WTC11 (cell line): ENCODE results near the gene PLSCR2. TPM values are rescaled to one million over a fixed set of nuclear protein-coding genes. Genes with fewer than 3 reads are reported as not detected.

Experiments
- ATAC-seq: fragments of 200-7000 bp; cut with Tn5 transposase; 2 replicates; pipeline ENCODE4 v1.10.0; 2021; ENCODE audit warnings: mild to moderate bottlenecking, moderate library complexity
- CTCF ChIA-PET: fragments of 300-600 bp; sonication (Branson Sonifier 250); formaldehyde crosslinking; loops from one replicate; lab custom pipeline; 2021; ENCODE audit warnings: antibody characterized with exemption; lab: Charles Lee
- POLR2A ChIA-PET: fragments of 350-600 bp; sonication (Branson Sonifier 250); formaldehyde crosslinking; loops from one replicate; lab custom pipeline; 2021; ENCODE audit warnings: antibody characterized with exemption; lab: Charles Lee
- DNase-seq: peaks from one replicate; pipeline ENCODE4 v3.0.0; 2021; ENCODE audit warnings: low spot score
- H3K27ac Mint-ChIP-seq: 2 replicates; pipeline ENCODE4 v1.8.0; 2021; ENCODE audit warnings: mixed read lengths
- H3K27me3 Mint-ChIP-seq: 2 replicates; pipeline ENCODE4 v1.8.0; 2021; ENCODE audit warnings: low read depth, mild to moderate bottlenecking, moderate library complexity, mixed read lengths
- H3K36me3 Mint-ChIP-seq: 2 replicates; pipeline ENCODE4 v1.8.0; 2021; ENCODE audit warnings: mixed read lengths
- H3K4me1 Mint-ChIP-seq: 2 replicates; pipeline ENCODE4 v1.8.0; 2022; ENCODE audit warnings: mixed read lengths
- H3K4me3 Mint-ChIP-seq: 2 replicates; pipeline ENCODE4 v1.8.0; 2021; ENCODE audit warnings: mild to moderate bottlenecking, moderate library complexity, mixed read lengths
- H3K9me3 Mint-ChIP-seq: 2 replicates; pipeline ENCODE4 v1.8.0; 2021; ENCODE audit warnings: mixed read lengths
- CDX4 ChIP-seq: fragments of 250-450 bp; sonication (Bioruptor Pico); IDR thresholded peaks from 2 replicates; pipeline ENCODE4 v1.9.0; 2021; ENCODE audit warnings: moderate library complexity, mild to moderate bottlenecking, inconsistent platforms, borderline replicate concordance
- CREB1 ChIP-seq: sonication (generic); formaldehyde crosslinking; IDR thresholded peaks from 2 replicates; pipeline ENCODE4 v1.8.0; 2023; ENCODE audit warnings: mild to moderate bottlenecking, missing genetic modification reagents
- ESRRA ChIP-seq: sonication (generic); formaldehyde crosslinking; IDR thresholded peaks from 2 replicates; pipeline ENCODE4 v1.8.1; 2022; ENCODE audit warnings: mild to moderate bottlenecking, missing genetic modification reagents, borderline replicate concordance
- FOXK1 ChIP-seq: sonication (generic); formaldehyde crosslinking; IDR thresholded peaks from 2 replicates; pipeline ENCODE4 v1.8.0; 2022; ENCODE audit warnings: mild to moderate bottlenecking, moderate library complexity, missing genetic modification reagents
- GRHL2 ChIP-seq: fragments of 250-450 bp; sonication (Bioruptor Pico); IDR thresholded peaks from 2 replicates; pipeline ENCODE4 v1.8.0; 2022; ENCODE audit warnings: mild to moderate bottlenecking, moderate library complexity; ENCODE audit not compliant: insufficient replicate concordance, severe bottlenecking
- JUN ChIP-seq: sonication (generic); formaldehyde crosslinking; IDR thresholded peaks from 2 replicates; pipeline ENCODE4 v1.8.0; 2023; ENCODE audit warnings: mild to moderate bottlenecking, missing genetic modification reagents
- MAX ChIP-seq: sonication (generic); formaldehyde crosslinking; IDR thresholded peaks from 2 replicates; pipeline ENCODE4 v1.8.0; 2022; ENCODE audit warnings: mild to moderate bottlenecking, missing genetic modification reagents
- NFATC4 ChIP-seq: fragments of 250-450 bp; sonication (Bioruptor Pico); IDR thresholded peaks from 2 replicates; pipeline ENCODE4 v1.9.0; 2021; ENCODE audit warnings: mild to moderate bottlenecking
- NFYB ChIP-seq: sonication (generic); formaldehyde crosslinking; conservative IDR thresholded peaks from 2 replicates; pipeline ENCODE4 v1.8.0; 2022; ENCODE audit warnings: low read depth, missing genetic modification reagents
- NR1H2 ChIP-seq: sonication (generic); formaldehyde crosslinking; IDR thresholded peaks from 2 replicates; pipeline ENCODE4 v1.9.0; 2021; ENCODE audit warnings: mild to moderate bottlenecking, moderate library complexity, missing genetic modification reagents
- ZNF138 ChIP-seq: sonication (generic); formaldehyde crosslinking; conservative IDR thresholded peaks from 2 replicates; pipeline ENCODE4 v1.8.1; 2022; ENCODE audit warnings: mild to moderate bottlenecking, moderate library complexity, missing genetic modification reagents
- ZNF219 ChIP-seq: sonication (generic); formaldehyde crosslinking; IDR thresholded peaks from 2 replicates; pipeline ENCODE4 v1.8.0; 2023; ENCODE audit warnings: missing genetic modification reagents, mild to moderate bottlenecking, borderline replicate concordance
- ZNF671 ChIP-seq: fragments of 250-450 bp; sonication (Bioruptor Pico); IDR thresholded peaks from 2 replicates; pipeline ENCODE4 v1.8.0; 2021; ENCODE audit warnings: mild to moderate bottlenecking
- total RNA-seq: library from RNA; stranded (reverse); gene quantifications from 3 replicates; pipeline ENCODE4 v1.2.3, GENCODE V29; 2021
- TF ChIP-seq, protein P1 (sequence below): sonication (generic); formaldehyde crosslinking; IDR thresholded peaks from 2 replicates; pipeline ENCODE4 v1.8.1; 2023; ENCODE audit warnings: mild to moderate bottlenecking, missing genetic modification reagents, moderate library complexity
- TF ChIP-seq, protein P2 (sequence below): sonication (generic); formaldehyde crosslinking; IDR thresholded peaks from 2 replicates; pipeline ENCODE4 v1.8.1; 2023; ENCODE audit warnings: mild to moderate bottlenecking, missing genetic modification reagents, moderate library complexity
- TF ChIP-seq, protein P3 (sequence below): sonication (generic); formaldehyde crosslinking; IDR thresholded peaks from 2 replicates; pipeline ENCODE4 v1.8.1; 2022; ENCODE audit warnings: missing genetic modification reagents, borderline replicate concordance
- TF ChIP-seq, protein P4 (sequence below): sonication (generic); formaldehyde crosslinking; IDR thresholded peaks from 2 replicates; pipeline ENCODE4 v1.8.1; 2023; ENCODE audit warnings: mild to moderate bottlenecking, moderate library complexity, missing genetic modification reagents
- TF ChIP-seq, protein P5 (sequence below): fragments of 250-450 bp; sonication (Bioruptor Pico); conservative IDR thresholded peaks from 2 replicates; pipeline ENCODE4 v1.9.0; 2021; ENCODE audit warnings: mild to moderate bottlenecking
- TF ChIP-seq, protein P6 (sequence below): sonication (generic); formaldehyde crosslinking; IDR thresholded peaks from 2 replicates; pipeline ENCODE4 v1.8.1; 2022; ENCODE audit warnings: mild to moderate bottlenecking, moderate library complexity, missing genetic modification reagents

PLSCR2 gene
- total RNA-seq, 1 experiment from 2014 or later: 0.39 TPM

DNA sequence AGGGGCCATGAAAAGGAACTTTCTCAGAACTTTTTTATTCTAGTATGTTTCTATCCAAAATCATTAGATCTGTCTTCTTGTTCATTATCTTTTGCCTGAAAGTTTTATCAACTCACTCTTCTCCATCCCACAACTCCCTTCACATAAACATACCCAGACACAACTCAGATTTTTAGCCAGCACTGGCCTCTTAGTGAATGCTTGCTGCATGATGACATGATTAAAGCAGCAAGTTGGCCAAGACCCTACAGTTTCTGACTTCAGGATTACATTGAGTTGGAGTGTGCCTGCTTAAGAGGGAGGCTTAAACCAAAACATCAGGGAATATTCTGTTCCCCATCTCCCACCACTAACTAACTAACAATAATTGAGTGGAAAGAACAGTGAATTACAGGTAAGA lies 38.1 kb downstream of the PLSCR2 start:
- Mint-ChIP-seq H3K27me3 (no peaks in the 10 kb centered on the region), H3K9me3 (peaks cover 33% of the 10 kb centered on the region), H3K4me1 (no peaks in the 10 kb centered on the region), H3K36me3 (peaks cover 16% of the 10 kb centered on the region), H3K4me3 (no peak overlapping the region), H3K27ac (no peak overlapping the region)
- DNase-seq (no peak), ATAC-seq (no peak)
- TF ChIP-seq MAX (no peak), NFYB (CRISPR knock-in tag) (no peak), CREB1 (no peak), CDX4 (CRISPR knock-in tag) (no peak), GRHL2 (CRISPR knock-in tag) (no peak), JUN (CRISPR knock-in tag) (no peak), NR1H2 (CRISPR knock-in tag) (no peak), ESRRA (no peak), ZNF138 (CRISPR knock-in tag) (no peak), NFATC4 (CRISPR knock-in tag) (no peak), FOXK1 (CRISPR knock-in tag) (no peak), ZNF671 (CRISPR knock-in tag) (no peak), ZNF219 (CRISPR knock-in tag) (no peak)
- TF ChIP-seq, protein P1, sequence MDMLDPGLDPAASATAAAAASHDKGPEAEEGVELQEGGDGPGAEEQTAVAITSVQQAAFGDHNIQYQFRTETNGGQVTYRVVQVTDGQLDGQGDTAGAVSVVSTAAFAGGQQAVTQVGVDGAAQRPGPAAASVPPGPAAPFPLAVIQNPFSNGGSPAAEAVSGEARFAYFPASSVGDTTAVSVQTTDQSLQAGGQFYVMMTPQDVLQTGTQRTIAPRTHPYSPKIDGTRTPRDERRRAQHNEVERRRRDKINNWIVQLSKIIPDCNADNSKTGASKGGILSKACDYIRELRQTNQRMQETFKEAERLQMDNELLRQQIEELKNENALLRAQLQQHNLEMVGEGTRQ (CRISPR knock-in tag): no peak
- TF ChIP-seq, protein P2, sequence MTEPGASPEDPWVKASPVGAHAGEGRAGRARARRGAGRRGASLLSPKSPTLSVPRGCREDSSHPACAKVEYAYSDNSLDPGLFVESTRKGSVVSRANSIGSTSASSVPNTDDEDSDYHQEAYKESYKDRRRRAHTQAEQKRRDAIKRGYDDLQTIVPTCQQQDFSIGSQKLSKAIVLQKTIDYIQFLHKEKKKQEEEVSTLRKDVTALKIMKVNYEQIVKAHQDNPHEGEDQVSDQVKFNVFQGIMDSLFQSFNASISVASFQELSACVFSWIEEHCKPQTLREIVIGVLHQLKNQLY (CRISPR knock-in tag): no peak
- TF ChIP-seq, protein P3, sequence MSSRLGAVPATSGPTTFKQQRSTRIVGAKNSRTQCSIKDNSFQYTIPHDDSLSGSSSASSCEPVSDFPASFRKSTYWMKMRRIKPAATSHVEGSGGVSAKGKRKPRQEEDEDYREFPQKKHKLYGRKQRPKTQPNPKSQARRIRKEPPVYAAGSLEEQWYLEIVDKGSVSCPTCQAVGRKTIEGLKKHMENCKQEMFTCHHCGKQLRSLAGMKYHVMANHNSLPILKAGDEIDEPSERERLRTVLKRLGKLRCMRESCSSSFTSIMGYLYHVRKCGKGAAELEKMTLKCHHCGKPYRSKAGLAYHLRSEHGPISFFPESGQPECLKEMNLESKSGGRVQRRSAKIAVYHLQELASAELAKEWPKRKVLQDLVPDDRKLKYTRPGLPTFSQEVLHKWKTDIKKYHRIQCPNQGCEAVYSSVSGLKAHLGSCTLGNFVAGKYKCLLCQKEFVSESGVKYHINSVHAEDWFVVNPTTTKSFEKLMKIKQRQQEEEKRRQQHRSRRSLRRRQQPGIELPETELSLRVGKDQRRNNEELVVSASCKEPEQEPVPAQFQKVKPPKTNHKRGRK (CRISPR knock-in tag): no peak
- TF ChIP-seq, protein P4, sequence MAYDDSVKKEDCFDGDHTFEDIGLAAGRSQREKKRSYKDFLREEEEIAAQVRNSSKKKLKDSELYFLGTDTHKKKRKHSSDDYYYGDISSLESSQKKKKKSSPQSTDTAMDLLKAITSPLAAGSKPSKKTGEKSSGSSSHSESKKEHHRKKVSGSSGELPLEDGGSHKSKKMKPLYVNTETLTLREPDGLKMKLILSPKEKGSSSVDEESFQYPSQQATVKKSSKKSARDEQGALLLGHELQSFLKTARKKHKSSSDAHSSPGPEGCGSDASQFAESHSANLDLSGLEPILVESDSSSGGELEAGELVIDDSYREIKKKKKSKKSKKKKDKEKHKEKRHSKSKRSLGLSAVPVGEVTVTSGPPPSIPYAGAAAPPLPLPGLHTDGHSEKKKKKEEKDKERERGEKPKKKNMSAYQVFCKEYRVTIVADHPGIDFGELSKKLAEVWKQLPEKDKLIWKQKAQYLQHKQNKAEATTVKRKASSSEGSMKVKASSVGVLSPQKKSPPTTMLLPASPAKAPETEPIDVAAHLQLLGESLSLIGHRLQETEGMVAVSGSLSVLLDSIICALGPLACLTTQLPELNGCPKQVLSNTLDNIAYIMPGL: no peak
- TF ChIP-seq, protein P5, sequence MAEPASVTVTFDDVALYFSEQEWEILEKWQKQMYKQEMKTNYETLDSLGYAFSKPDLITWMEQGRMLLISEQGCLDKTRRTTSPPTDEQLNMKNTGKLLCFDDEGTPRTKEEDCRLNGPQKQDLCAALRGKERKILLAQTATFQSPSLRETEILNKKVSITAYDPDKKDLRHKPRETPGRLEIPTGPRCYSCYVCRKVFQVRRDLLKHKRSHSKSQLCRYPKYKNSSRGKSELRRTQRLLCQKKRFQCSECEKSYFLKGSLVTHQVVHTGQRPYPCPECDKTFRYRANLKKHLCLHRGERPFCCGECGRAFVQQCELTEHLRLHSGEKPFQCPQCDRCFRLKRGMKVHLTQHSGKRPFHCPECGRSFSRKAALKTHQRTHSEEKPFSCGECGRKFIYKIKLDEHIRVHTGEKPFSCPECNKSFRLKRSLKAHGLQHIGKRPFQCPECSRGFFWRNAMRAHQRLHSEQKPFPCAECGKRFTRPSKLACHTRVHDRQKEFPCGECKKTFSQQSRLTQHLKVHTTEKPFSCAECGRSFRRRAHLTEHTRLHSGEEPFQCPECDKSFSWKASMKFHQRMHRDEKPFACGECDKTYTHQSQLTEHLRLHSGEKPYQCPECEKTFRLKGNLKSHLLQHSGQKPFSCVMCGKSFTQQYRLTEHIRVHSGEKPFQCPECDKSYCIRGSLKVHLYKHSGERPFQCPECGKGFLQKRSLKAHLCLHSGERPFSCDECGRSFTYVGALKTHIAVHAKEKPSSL: no peak
- TF ChIP-seq, protein P6, sequence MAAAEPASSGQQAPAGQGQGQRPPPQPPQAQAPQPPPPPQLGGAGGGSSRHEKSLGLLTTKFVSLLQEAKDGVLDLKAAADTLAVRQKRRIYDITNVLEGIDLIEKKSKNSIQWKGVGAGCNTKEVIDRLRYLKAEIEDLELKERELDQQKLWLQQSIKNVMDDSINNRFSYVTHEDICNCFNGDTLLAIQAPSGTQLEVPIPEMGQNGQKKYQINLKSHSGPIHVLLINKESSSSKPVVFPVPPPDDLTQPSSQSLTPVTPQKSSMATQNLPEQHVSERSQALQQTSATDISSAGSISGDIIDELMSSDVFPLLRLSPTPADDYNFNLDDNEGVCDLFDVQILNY (CRISPR knock-in tag): no peak
- ChIA-PET POLR2A (no interaction called here), CTCF (no interaction called here)
